Activated CD4-positive, CD25-positive, alpha-beta regulatory T cell treated with anti-CD3 and anti-CD28 coated beads, Interleukin-2, amount 50 U/mL, for 72 hours (primary cell): ENCODE measurements around the gene C12orf75.
A peak's percentile ranks its signal among the peaks of the same experiment; 100 is the strongest.

Experiments used
- DNase-seq: peaks from one replicate; pipeline ENCODE4 v3.0.0; 2021

The C12orf75 gene

GRCh38 chr12:105420046-105420445, 89.6 kb downstream of the C12orf75 start:
- DNase-seq, result no peak

GRCh38 chr12:105420659-105421240, 90.3 kb downstream of the C12orf75 start:
- DNase-seq, result peak; percentile 63
